CD8-positive, alpha-beta memory T cell (primary cell): ENCODE results near the gene MAP4K5. TPM values are rescaled to one million over a fixed set of nuclear protein-coding genes. Genes with fewer than 3 reads are reported as not detected.

Source experiments
- CTCF ChIA-PET: fragments of 350-600 bp; sonication (Branson Sonifier 250); formaldehyde crosslinking; loops from one replicate; lab custom pipeline; 2021; ENCODE audit warnings: antibody characterized with exemption; lab: Charles Lee
- POLR2A ChIA-PET: fragments of 350-600 bp; sonication (Branson Sonifier 250); formaldehyde crosslinking; loops from one replicate; lab custom pipeline; 2021; ENCODE audit warnings: antibody characterized with exemption; lab: Charles Lee
- DNase-seq, 5 donors: peaks; one replicate each; pipeline versions ENCODE4 v3.0.0 to v3.0.0-alpha.2; 2020 to 2022; ENCODE audit warnings: mixed read lengths in 1 of 5
- H3K27ac ChIP-seq: one replicate; pipeline ENCODE4 v1.7.0; 2013; ENCODE audit warnings: low read depth, mild to moderate bottlenecking, low read length, moderate library complexity
- H3K27me3 ChIP-seq: 2 replicates; pipeline ENCODE4 v1.7.0; 2013; ENCODE audit warnings: low read length, mild to moderate bottlenecking; ENCODE audit not compliant: insufficient read depth, poor library complexity, severe bottlenecking
- H3K36me3 ChIP-seq: 2 replicates; pipeline ENCODE4 v1.7.0; 2013; ENCODE audit warnings: mild to moderate bottlenecking, low read length, moderate library complexity; ENCODE audit not compliant: insufficient read depth
- H3K4me1 ChIP-seq: 2 replicates; pipeline ENCODE4 v1.7.0; 2013; ENCODE audit warnings: mild to moderate bottlenecking, low read length, moderate library complexity; ENCODE audit not compliant: insufficient read depth
- H3K4me3 ChIP-seq: 2 replicates; pipeline ENCODE4 v1.7.0; 2013; ENCODE audit warnings: mild to moderate bottlenecking, low read length
- H3K9me3 ChIP-seq: 2 replicates; pipeline ENCODE4 v1.7.0; 2013; ENCODE audit warnings: mild to moderate bottlenecking, low read length
- H3K27ac Mint-ChIP-seq, 8 donors: one replicate each; pipeline ENCODE4 v1.8.0; 2020 to 2021; ENCODE audit warnings: mixed read lengths in 8 of 8, mild to moderate bottlenecking in 6 of 8, inconsistent platforms in 3 of 8, moderate library complexity in 3 of 8
- H3K27me3 Mint-ChIP-seq, 2 donors: one replicate each; pipeline ENCODE4 v1.8.0; 2020 to 2021; ENCODE audit warnings: mixed read lengths in 2 of 2, mild to moderate bottlenecking in 1 of 2, moderate library complexity in 1 of 2
- H3K36me3 Mint-ChIP-seq, 3 donors: one replicate each; pipeline ENCODE4 v1.8.0; 2020 to 2021; ENCODE audit warnings: mixed read lengths in 3 of 3, inconsistent platforms in 1 of 3, mild to moderate bottlenecking in 1 of 3
- H3K4me1 Mint-ChIP-seq, 3 donors: one replicate each; pipeline ENCODE4 v1.8.0; 2020 to 2021; ENCODE audit warnings: mixed read lengths in 3 of 3, inconsistent platforms in 1 of 3, mild to moderate bottlenecking in 1 of 3
- H3K4me3 Mint-ChIP-seq, 7 donors: one replicate each; pipeline ENCODE4 v1.8.0; 2020 to 2021; ENCODE audit warnings: mixed read lengths in 7 of 7, mild to moderate bottlenecking in 6 of 7, moderate library complexity in 4 of 7, inconsistent platforms in 2 of 7
- H3K9me3 Mint-ChIP-seq, 5 donors: one replicate each; pipeline ENCODE4 v1.8.0; 2020 to 2022; ENCODE audit warnings: mixed read lengths in 5 of 5, mild to moderate bottlenecking in 3 of 5, moderate library complexity in 2 of 5, inconsistent platforms in 1 of 5
- polyA plus RNA-seq: library from polyadenylated mRNA; unstranded; fragments of 300-500 nt; fragmentation: Illumina TruSeq; gene quantifications from one replicate; pipeline ENCODE4 v1.2.3, GENCODE V29; 2021
- total RNA-seq, 2 experiments: library from RNA; stranded (reverse); gene quantifications; one replicate each; pipeline ENCODE4 v1.2.3, GENCODE V29; 2021

Gene MAP4K5
- total RNA-seq (10 to 100 TPM; 35.2 to 36.4 TPM), polyA plus RNA-seq (26.1 TPM)

GRCh38 chr14:50532502-50533240 lies at the start of gene MAP4K5:
Gene MAP4K5, minus strand, starts transcription at chr14:50532569. Its CDS starts 520 bp downstream, at chr14:50532049.
- H3K9me3 ChIP-seq: no peaks in the 10 kb centered on the region
- no peaks in the 10 kb centered on the region for H3K27me3 ChIP-seq
- Mint-ChIP-seq H3K9me3 (no peaks in the 10 kb centered on the region), H3K36me3 (peaks cover 0 to 6% (median 0%) of the 10 kb centered on the region in 3 donors), H3K4me1 (peaks cover 45 to 51% (median 50%) of the 10 kb centered on the region in 3 donors), H3K4me3 (peak within 1 kb of the TSS; percentile 86 to 97 (median 91)), H3K27ac (peak within 1 kb of the TSS; percentile 81 to 97 (median 90)), H3K27me3 (no peaks in the 10 kb centered on the region)
- H3K4me3 ChIP-seq: peak within 1 kb of the TSS; percentile 74
- H3K4me1 ChIP-seq: peaks cover 44% of the 10 kb centered on the region
- peak within 1 kb of the TSS; percentile 66 for H3K27ac ChIP-seq
- ChIA-PET CTCF (interaction anchor here (0.8 to 2.3 kb wide), 13 partner anchors 10 to 946 kb away, joined by 3 to 12 read pairs (median 3); partner anchors contain the start of genes DMAC2L, L2HGDH and RPS29), POLR2A (interaction anchor here (1.8 kb wide), 1 partner anchor 221 kb away, joined by 5 read pairs; the partner anchor contains the start of genes DMAC2L and L2HGDH)
- no peaks in the 10 kb centered on the region for H3K36me3 ChIP-seq
- peak; percentile 83 to 93 (median 87) for DNase-seq

- Histone ChIP-seq H3K27ac (no peak overlapping the region), H3K4me1 (no peaks in the 10 kb centered on the region), H3K4me3 (no peak overlapping the region), H3K27me3 (no peaks in the 10 kb centered on the region), H3K9me3 (no peaks in the 10 kb centered on the region), H3K36me3 (no peaks in the 10 kb centered on the region)
- Mint-ChIP-seq H3K27me3 (peaks cover 12 to 22% of the 10 kb centered on the region in 2 donors), H3K4me3 (no peak overlapping the region), H3K36me3 (peaks cover 0 to 2% (median 0%) of the 10 kb centered on the region in 3 donors), H3K4me1 (no peaks in the 10 kb centered on the region), H3K27ac (no peak overlapping the region), H3K9me3 (no peaks in the 10 kb centered on the region)
- DNase-seq: no peak
- CTCF ChIA-PET: no interaction called here
- POLR2A ChIA-PET: no interaction called here
Measured at GRCh38 chr14:50578433-50578832, 46.1 kb upstream of the MAP4K5 start.

- DNase-seq: no peak
- Mint-ChIP-seq H3K4me3 (no peak overlapping the region), H3K4me1 (no peaks in the 10 kb centered on the region), H3K36me3 (no peaks in the 10 kb centered on the region), H3K27ac (no peak overlapping the region), H3K27me3 (peaks cover 12 to 21% of the 10 kb centered on the region in 2 donors), H3K9me3 (peaks cover 0 to under 1% (median 0%) of the 10 kb centered on the region in 5 donors)
- no peaks in the 10 kb centered on the region for H3K9me3 ChIP-seq
- POLR2A ChIA-PET: no interaction called here
- H3K27me3 ChIP-seq: no peaks in the 10 kb centered on the region
- H3K27ac ChIP-seq: no peak overlapping the region
- no peaks in the 10 kb centered on the region for H3K36me3 ChIP-seq
- H3K4me3 ChIP-seq: no peak overlapping the region
- CTCF ChIA-PET: no interaction called here
- H3K4me1 ChIP-seq: no peaks in the 10 kb centered on the region
Measured at GRCh38 chr14:50577982-50578381, 45.6 kb upstream of the MAP4K5 start.

GRCh38 chr14:50575769-50576168 lies 43.4 kb upstream of the MAP4K5 start:
- no peak overlapping the region for H3K4me3 ChIP-seq
- Mint-ChIP-seq H3K9me3 (peaks cover 5 to 17% (median 14%) of the 10 kb centered on the region in 5 donors), H3K4me1 (no peaks in the 10 kb centered on the region), H3K27me3 (peaks cover 4 to 9% of the 10 kb centered on the region in 2 donors), H3K27ac (no peak overlapping the region), H3K4me3 (no peak overlapping the region), H3K36me3 (peaks cover 2 to 12% (median 2%) of the 10 kb centered on the region in 3 donors)
- DNase-seq: no peak
- ChIA-PET CTCF (no interaction called here), POLR2A (no interaction called here)
- H3K27me3 ChIP-seq: no peaks in the 10 kb centered on the region
- H3K27ac ChIP-seq: no peak overlapping the region
- no peaks in the 10 kb centered on the region for H3K36me3 ChIP-seq
- no peaks in the 10 kb centered on the region for H3K9me3 ChIP-seq
- no peaks in the 10 kb centered on the region for H3K4me1 ChIP-seq

- no peaks in the 10 kb centered on the region for H3K4me1 Mint-ChIP-seq
- H3K27ac Mint-ChIP-seq: no peak overlapping the region
- H3K27me3 Mint-ChIP-seq: peaks cover 0 to 5% of the 10 kb centered on the region in 2 donors
- Histone ChIP-seq H3K4me1 (no peaks in the 10 kb centered on the region), H3K27ac (no peak overlapping the region), H3K4me3 (no peak overlapping the region), H3K27me3 (no peaks in the 10 kb centered on the region), H3K36me3 (no peaks in the 10 kb centered on the region), H3K9me3 (peaks cover 6% of the 10 kb centered on the region)
- no peak for DNase-seq
- peaks cover 2 to 21% (median 7%) of the 10 kb centered on the region in 3 donors for H3K36me3 Mint-ChIP-seq
- no peak overlapping the region for H3K4me3 Mint-ChIP-seq
- CTCF ChIA-PET: no interaction called here
- H3K9me3 Mint-ChIP-seq: peaks cover 16 to 31% (median 27%) of the 10 kb centered on the region in 5 donors
- POLR2A ChIA-PET: no interaction called here
Measured at GRCh38 chr14:50573862-50574261, 41.5 kb upstream of the MAP4K5 start.

- CTCF ChIA-PET: no interaction called here
- Histone ChIP-seq H3K27ac (no peak overlapping the region), H3K4me1 (no peaks in the 10 kb centered on the region), H3K36me3 (no peaks in the 10 kb centered on the region), H3K9me3 (peaks cover 6% of the 10 kb centered on the region), H3K27me3 (no peaks in the 10 kb centered on the region), H3K4me3 (no peak overlapping the region)
- Mint-ChIP-seq H3K9me3 (peaks cover 16 to 31% (median 31%) of the 10 kb centered on the region in 5 donors), H3K4me1 (no peaks in the 10 kb centered on the region), H3K27me3 (peaks cover 0 to 3% of the 10 kb centered on the region in 2 donors), H3K27ac (no peak overlapping the region), H3K36me3 (peaks cover 2 to 25% (median 8%) of the 10 kb centered on the region in 3 donors), H3K4me3 (no peak overlapping the region)
- DNase-seq: no peak
- POLR2A ChIA-PET: interaction anchor here (0.6 kb wide), 1 partner anchor 16 kb away, joined by 3 read pairs; no protein-coding TSS in a partner anchor
Measured at GRCh38 chr14:50569714-50570274, 37.4 kb upstream of the MAP4K5 start.

- Histone ChIP-seq H3K9me3 (no peaks in the 10 kb centered on the region), H3K4me3 (no peak overlapping the region), H3K4me1 (peaks cover 13% of the 10 kb centered on the region), H3K27me3 (peaks cover 30% of the 10 kb centered on the region), H3K27ac (no peak overlapping the region), H3K36me3 (no peaks in the 10 kb centered on the region)
- POLR2A ChIA-PET: no interaction called here
- H3K4me3 Mint-ChIP-seq: no peak overlapping the region
- DNase-seq: no peak
- peaks cover 18 to 45% of the 10 kb centered on the region in 2 donors for H3K27me3 Mint-ChIP-seq
- peaks cover 0 to 1% (median 0%) of the 10 kb centered on the region in 3 donors for H3K36me3 Mint-ChIP-seq
- CTCF ChIA-PET: no interaction called here
- H3K4me1 Mint-ChIP-seq: peaks cover 12 to 17% (median 13%) of the 10 kb centered on the region in 3 donors
- no peak overlapping the region for H3K27ac Mint-ChIP-seq
- H3K9me3 Mint-ChIP-seq: no peaks in the 10 kb centered on the region
Measured at GRCh38 chr14:50562841-50563240, 30.5 kb upstream of the MAP4K5 start.

- H3K27me3 Mint-ChIP-seq: peaks cover 24 to 63% of the 10 kb centered on the region in 2 donors
- POLR2A ChIA-PET: no interaction called here
- no peaks in the 10 kb centered on the region for H3K9me3 Mint-ChIP-seq
- peaks cover 0 to 1% (median 0%) of the 10 kb centered on the region in 3 donors for H3K36me3 Mint-ChIP-seq
- H3K27ac ChIP-seq: no peak overlapping the region
- H3K27ac Mint-ChIP-seq: peak overlapping the region in 1 of 8 donors; percentile 7
- CTCF ChIA-PET: interaction anchor here (1.9 kb wide), 1 partner anchor 300 kb away, joined by 6 read pairs; no protein-coding TSS in a partner anchor
- H3K4me1 Mint-ChIP-seq: peaks cover 12 to 17% (median 13%) of the 10 kb centered on the region in 3 donors
- no peaks in the 10 kb centered on the region for H3K36me3 ChIP-seq
- no peaks in the 10 kb centered on the region for H3K9me3 ChIP-seq
- peak overlapping the region; percentile 72 for H3K4me3 ChIP-seq
- H3K4me1 ChIP-seq: peaks cover 13% of the 10 kb centered on the region
- peaks cover 39% of the 10 kb centered on the region for H3K27me3 ChIP-seq
- peak overlapping the region; percentile 76 to 90 (median 82) for H3K4me3 Mint-ChIP-seq
- DNase-seq: peak; percentile 5 to 51 (median 11)
Measured at GRCh38 chr14:50560931-50561285, 28.5 kb upstream of the MAP4K5 start.
